ENCODE data around the gene OR52L1.
"Not testable (repeated sequence)": the region's sequence is repeated elsewhere in the genome, so short reads cannot be mapped to it uniquely, and the experiment has no call there.

Gene OR52L1

DNA sequence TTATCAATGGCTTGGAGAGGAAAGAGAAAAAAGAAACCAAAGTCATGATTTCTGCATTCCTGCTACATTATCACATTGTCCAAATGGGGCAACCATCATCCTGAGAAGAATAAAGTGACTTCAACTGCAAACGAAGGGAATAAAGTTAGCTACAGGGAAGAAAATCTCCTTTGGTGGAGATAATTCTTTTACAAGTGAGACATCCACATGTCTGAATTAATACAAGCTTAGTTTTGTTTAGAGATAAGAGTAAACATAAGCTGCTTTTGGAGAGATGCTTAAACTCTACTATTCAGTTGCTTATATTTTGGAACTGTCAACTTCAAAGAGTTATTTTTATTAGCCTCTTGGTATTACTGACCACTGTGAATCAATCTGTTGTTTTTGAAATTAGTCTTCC lies at the start of gene OR52L1:
TSS of gene OR52L1 (minus strand) at position 101 of the 400 bp plus-strand sequence. CDS start at position 46, 55 bp downstream.
- DNase-seq = no peak

- DNase-seq = no peak
These were observed 44.1 kb upstream of the OR52L1 start, which contains the start of gene OR56A1 for GRCh38 chr11:6030708-6031405. Gene OR56A1, minus strand, starts transcription at chr11:6030758. Its CDS starts 3,066 bp downstream, at chr11:6027692.

DNA sequence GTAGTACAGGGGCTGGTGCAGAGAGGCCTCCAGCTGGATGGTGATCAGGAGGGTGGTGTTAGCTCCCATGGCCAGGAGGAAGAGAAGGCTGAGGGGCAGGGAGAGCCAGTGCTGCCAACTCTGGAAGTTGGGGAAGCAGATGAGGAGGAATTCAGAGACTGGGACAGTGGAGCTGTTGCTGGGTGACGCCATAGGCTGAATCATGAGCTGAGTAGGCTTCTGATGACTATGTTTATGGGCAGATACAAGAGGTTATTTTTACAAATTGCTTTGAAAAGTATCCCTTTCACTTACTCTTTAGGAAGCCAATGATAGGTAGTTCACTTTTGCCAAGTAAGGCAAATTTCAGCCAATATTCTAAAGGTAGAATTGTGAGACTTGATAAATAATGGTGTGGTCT lies 40.7 kb upstream of the OR52L1 start:
- no peak for DNase-seq

GRCh38 chr11:6025056-6025455 lies 38.3 kb upstream of the OR52L1 start:
- DNase-seq = no peak

- DNase-seq = no peak
These were observed 36.2 kb upstream of the OR52L1 start for GRCh38 chr11:6022956-6023355.

GRCh38 chr11:6013042-6013441 lies 26.3 kb upstream of the OR52L1 start:
- DNase-seq = no peak

DNA sequence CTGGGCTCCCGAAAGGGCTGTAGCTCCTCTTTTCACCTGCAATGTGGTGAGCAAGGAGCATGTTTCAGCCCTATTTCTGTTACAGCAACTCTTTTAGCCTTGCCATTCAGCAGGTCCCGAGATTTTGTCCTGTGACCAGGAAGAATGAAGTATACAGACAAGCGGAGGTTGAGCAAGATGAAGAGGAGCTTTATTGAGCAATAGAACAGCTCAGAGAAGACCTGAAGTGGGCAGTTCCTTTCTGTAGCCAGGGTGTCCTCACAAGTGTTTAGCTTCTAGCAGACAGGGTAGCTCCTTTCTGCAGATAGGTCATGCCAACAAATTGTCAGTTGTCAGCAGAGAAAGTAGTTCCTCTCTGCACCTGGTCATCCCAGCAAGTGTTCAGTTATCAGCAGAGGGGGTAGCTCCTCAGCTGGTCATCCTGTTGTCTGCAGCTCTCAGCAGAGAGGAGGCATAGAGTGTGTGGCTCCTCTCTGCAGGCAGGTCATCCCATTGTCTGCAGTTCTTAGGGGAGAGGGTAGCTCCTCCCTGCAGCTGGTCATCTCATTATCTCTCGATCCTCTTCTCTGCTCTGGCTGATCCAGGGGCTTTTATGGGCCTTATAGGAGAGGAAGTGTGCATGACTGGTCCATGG lies 25.4 kb upstream of the OR52L1 start:
- no peak for DNase-seq

- DNase-seq = no peak
These were observed 20.1 kb upstream of the OR52L1 start, which contains the start of gene OR56A4 for GRCh38 chr11:6006846-6007245. Gene OR56A4, minus strand, starts transcription at chr11:6006946. Its CDS starts 3,954 bp downstream, at chr11:6002992.

GRCh38 chr11:6006395-6006794 lies 19.6 kb upstream of the OR52L1 start:
- no peak for DNase-seq

- DNase-seq = no peak
These were observed 15.5 kb upstream of the OR52L1 start for GRCh38 chr11:6002202-6002699.

DNA sequence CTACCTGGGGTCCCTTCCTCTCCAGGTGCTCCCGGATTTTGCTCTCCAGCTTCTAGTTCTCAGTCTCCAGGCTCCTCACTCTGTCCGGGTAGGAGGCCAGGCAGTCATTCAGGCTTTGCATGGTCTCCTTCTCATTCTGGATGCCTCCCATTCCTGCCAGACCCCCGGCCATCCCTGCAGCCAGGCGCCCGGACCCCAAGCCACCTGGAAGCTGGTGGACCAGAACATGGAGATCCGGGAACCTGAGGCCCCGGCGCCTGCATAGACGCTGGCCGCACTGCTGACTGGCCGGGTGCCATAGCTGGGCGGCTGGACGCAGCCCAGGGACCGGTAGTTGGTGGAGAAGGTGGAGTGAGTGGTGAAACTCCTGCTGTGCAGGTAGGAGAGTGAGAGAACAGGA lies 8.0 kb upstream of the OR52L1 start:
- no peak for DNase-seq

GRCh38 chr11:5992604-5993251 lies 5.9 kb upstream of the OR52L1 start:
- no peak for DNase-seq

DNA sequence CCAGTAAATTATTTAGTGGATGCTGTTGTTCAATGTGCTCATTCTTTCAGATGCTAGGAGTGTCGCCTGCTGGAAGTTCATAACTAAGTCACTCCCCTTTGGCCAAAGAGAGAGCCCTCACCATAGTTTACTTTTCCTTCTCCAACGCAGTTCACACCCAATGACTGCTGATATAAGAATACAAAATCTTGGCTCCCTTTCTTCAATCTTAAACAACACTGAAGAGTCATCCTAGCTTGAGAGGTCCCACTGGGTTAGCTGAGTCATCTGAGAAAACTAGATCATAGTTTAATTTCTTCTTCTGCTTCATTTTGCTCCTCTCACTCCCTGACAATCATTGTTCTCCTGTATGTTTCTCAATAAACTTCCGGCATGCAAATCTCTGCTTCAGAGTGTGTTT lies 5.4 kb upstream of the OR52L1 start:
- no peak for DNase-seq

DNA sequence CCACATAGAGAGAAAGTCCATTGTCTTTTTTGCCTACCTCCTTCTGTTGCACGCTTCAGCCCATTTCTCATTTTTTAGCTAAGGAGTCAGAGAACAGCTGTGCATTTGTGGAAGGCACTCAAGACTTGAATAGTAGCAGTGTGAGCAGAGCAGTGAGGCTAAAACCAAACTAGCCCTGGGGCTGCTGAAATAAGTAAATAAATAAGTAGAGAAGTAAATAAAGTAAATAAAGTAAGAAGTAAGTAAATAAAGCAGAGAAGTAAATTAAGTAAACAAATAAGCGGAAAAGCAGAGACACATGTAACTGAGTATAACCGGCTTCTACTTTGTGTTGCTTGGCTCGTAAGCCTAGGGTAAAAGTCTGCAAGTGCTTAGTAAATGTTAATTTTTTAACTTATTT lies 2.4 kb upstream of the OR52L1 start:
- DNase-seq = no peak

DNA sequence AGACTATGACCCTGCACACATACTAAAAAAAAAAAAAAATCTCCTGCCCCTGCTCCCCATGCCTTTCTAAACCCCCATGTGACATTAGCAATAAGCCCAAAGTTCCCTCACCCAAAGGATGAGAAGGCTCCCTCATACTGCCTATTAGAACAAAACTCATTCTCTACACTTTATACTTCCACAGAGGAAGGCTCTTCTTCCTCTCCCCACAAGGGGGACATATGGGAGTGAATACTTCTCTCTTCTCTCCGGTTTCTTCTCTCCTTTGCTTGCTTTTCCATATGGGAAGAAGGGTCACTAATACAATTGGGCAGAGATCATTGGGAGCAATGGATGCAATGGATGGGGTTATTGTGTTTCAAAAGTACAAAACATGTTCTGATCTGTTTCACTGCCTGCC lies 3.3 kb downstream of the OR52L1 start:
- no peak for DNase-seq

DNA sequence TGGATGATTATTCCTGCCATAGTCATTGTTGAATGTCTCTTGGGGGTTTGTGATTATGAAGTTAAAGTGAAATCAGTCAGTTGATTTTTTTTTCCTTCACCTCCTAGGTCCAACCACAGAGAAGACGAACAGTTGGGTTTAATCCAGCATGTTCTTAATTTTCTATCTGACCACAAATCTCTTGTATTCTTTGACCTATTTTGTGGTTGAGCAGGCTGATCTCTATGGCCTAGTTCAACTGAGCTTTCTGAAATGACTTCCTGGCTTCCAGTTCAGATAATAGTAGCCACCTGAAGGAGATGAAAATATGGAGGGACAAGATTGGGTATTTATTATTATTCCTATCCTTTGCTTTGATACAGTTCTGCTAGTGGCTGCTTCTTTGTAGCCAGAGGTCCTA lies 13.3 kb downstream of the OR52L1 start:
- no peak for DNase-seq

GRCh38 chr11:5968394-5968793 lies 18.4 kb downstream of the OR52L1 start, which contains the start of gene OR56A5:
Gene OR56A5, minus strand, starts transcription at chr11:5968494. Its CDS starts 0 bp downstream, at chr11:5968494.
- DNase-seq = no peak

- DNase-seq = no peak
These were observed 19.1 kb downstream of the OR52L1 start for GRCh38 chr11:5967708-5968107.

DNA sequence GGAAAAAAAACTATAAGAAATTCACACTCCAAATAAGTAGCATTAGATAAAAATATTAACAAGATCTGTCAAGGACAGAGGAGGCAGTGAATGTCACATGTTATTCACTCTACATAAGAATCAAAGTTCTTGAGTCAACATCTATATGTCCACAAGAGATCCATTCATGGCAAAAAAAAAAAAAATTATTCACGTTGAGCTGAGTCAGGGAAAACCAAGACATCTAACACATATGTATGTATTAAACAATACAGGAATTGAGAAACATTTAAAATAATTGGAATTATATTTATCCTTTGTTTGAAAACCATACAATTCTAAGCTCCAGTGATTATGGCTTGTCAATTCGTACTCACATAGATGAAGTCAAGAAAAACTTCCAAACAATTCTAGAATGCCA lies 19.8 kb downstream of the OR52L1 start:
- DNase-seq = no peak

GRCh38 chr11:5960704-5961320 lies 26.0 kb downstream of the OR52L1 start:
- not testable (repeated sequence) for DNase-seq

DNA sequence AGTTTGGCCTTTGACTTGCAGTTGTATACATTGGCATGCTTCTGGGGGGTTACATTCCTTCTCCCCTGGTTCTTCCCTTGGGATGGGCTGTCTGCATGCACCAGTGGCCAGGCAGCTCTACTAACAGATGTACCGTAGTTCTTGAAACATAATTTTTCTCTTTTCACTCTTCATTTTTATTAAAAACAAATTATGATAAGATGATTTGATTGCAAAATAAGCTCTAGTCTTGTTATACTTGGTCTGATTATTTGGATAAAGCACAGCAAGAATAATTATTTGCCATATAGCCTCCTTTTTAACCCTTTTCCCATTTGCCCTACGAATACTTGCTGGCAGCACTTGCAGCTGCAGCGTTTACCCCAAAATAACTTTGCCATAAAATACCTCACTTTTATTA lies 31.2 kb downstream of the OR52L1 start:
- DNase-seq = no peak

- no peak for DNase-seq
These were observed 44.8 kb downstream of the OR52L1 start, which contains the start of gene OR56A3 for GRCh38 chr11:5941951-5942350. Gene OR56A3, plus strand, starts transcription at chr11:5942251. Its CDS starts 5,096 bp downstream, at chr11:5947347.

GRCh38 chr11:5940748-5941147 lies 46.0 kb downstream of the OR52L1 start:
- DNase-seq = no peak
